ENCODE measurements around the gene STX5.

Gene STX5

GRCh38 chr11:62811659-62812058 lies 20.2 kb downstream of the STX5 start:
- no peak for DNase-seq (ENCODE audit: low read depth in 2 of 2)
- no peak for TF ChIP-seq CTCF (IDR thresholded peaks at IDR 0.05; ENCODE audit: low read depth, low read length)

GRCh38 chr11:62810748-62811147 lies 21.1 kb downstream of the STX5 start:
- TF ChIP-seq CTCF (IDR thresholded peaks at IDR 0.05; ENCODE audit: low read depth, low read length): no peak
- H3K4me3 ChIP-seq (replicated peaks in 1 of 2; ENCODE audit: low read depth in 2 of 2, low read length in 2 of 2): no peak overlapping the region
- no peak for DNase-seq (ENCODE audit: low read depth in 2 of 2)

More at GRCh38 chr11:62811659-62812058, 20.2 kb downstream of the STX5 start:
- H3K4me3 ChIP-seq (replicated peaks in 1 of 2; ENCODE audit: low read depth in 2 of 2, low read length in 2 of 2): no peak overlapping the region

GRCh38 chr11:62806611-62807121 lies 25.2 kb downstream of the STX5 start:
- peak; percentile 48 to 59 for DNase-seq (ENCODE audit: low read depth in 2 of 2)
- H3K4me3 ChIP-seq (replicated peaks in 1 of 2; ENCODE audit: low read depth in 2 of 2, low read length in 2 of 2): no peak overlapping the region
- no peak for TF ChIP-seq CTCF (IDR thresholded peaks at IDR 0.05; ENCODE audit: low read depth, low read length)

- H3K4me3 ChIP-seq (replicated peaks in 1 of 2; ENCODE audit: low read depth in 2 of 2, low read length in 2 of 2): peak overlapping the region; percentile 85 to 91
- TF ChIP-seq CTCF (IDR thresholded peaks at IDR 0.05; ENCODE audit: low read depth, low read length): no peak
- peak in 1 of 2 donors; percentile 42 for DNase-seq (ENCODE audit: low read depth in 2 of 2)
Measured at GRCh38 chr11:62805961-62806441, 25.9 kb downstream of the STX5 start.

- DNase-seq (ENCODE audit: low read depth in 2 of 2): peak; percentile 96 to 98
- H3K4me3 ChIP-seq (replicated peaks in 1 of 2; ENCODE audit: low read depth in 2 of 2, low read length in 2 of 2): peak within 1 kb of the TSS; percentile 85 to 91
- no peak for TF ChIP-seq CTCF (IDR thresholded peaks at IDR 0.05; ENCODE audit: low read depth, low read length)
Measured at GRCh38 chr11:62805076-62805892, 26.6 kb downstream of the STX5 start, which contains the start of gene NXF1. Gene NXF1 (minus strand): TSS chr11:62805440. CDS start chr11:62805356, 84 bp downstream.

- TF ChIP-seq CTCF (IDR thresholded peaks at IDR 0.05; ENCODE audit: low read depth, low read length): no peak
- H3K4me3 ChIP-seq (replicated peaks in 1 of 2; ENCODE audit: low read depth in 2 of 2, low read length in 2 of 2): peak overlapping the region; percentile 85 to 91
- DNase-seq (ENCODE audit: low read depth in 2 of 2): peak; percentile 47 to 55
Measured at GRCh38 chr11:62804310-62805075, 27.4 kb downstream of the STX5 start.

Data from cardiac fibroblast (primary cell).